HCT116 (cell line): ENCODE data around the gene DHRS4L2.
"Not testable (repeated sequence)": the region's sequence is repeated elsewhere in the genome, so short reads cannot be mapped to it uniquely, and the experiment has no call there.

Source experiments
- EZH2 ChIP-seq: fragments of 200-600 bp; sonication (generic); IDR thresholded peaks from 2 replicates; pipeline ENCODE4 v1.6.1; 2017; ENCODE audit warnings: antibody characterized with exemption, mixed run types
- EZH2phosphoT487 ChIP-seq: fragments of 200-600 bp; IDR thresholded peaks from 2 replicates; pipeline ENCODE4 v1.6.1; 2018; ENCODE audit warnings: antibody characterized with exemption, borderline replicate concordance
- POLR2A ChIP-seq: IDR thresholded peaks from 2 replicates; pipeline ENCODE4 v1.7.0; 2011; ENCODE audit warnings: borderline replicate concordance; ENCODE audit not compliant: insufficient read depth, insufficient read length; ENCODE audit errors: extremely low read depth
- TF ChIP-seq, protein P1 (sequence below): IDR thresholded peaks from 2 replicates; pipeline ENCODE4 v1.6.1; 2012; ENCODE audit warnings: low read depth
- TF ChIP-seq, protein P2 (sequence below): IDR thresholded peaks from 2 replicates; pipeline ENCODE4 v1.6.1; 2011; ENCODE audit warnings: mild to moderate bottlenecking, low read length, moderate library complexity; ENCODE audit not compliant: insufficient replicate concordance; ENCODE audit errors: extremely low read depth
- TF ChIP-seq, protein P3 (sequence below), 3 experiments: fragments of 200-600 bp in 1 of 3; sonication (generic) in 1 of 3; IDR thresholded peaks in 2 of 3; conservative IDR thresholded peaks in 1 of 3; 2 replicates each; pipeline ENCODE4 v1.5.1; 2012 to 2017; ENCODE audit warnings: low read depth in 2 of 3, low read length in 2 of 3, antibody characterized with exemption in 1 of 3, borderline replicate concordance in 1 of 3, control low read depth in 1 of 3, mild to moderate bottlenecking in 1 of 3, mixed read lengths in 1 of 3, mixed run types in 1 of 3, moderate library complexity in 1 of 3; ENCODE audit not compliant: insufficient read depth in 1 of 3

DNA sequence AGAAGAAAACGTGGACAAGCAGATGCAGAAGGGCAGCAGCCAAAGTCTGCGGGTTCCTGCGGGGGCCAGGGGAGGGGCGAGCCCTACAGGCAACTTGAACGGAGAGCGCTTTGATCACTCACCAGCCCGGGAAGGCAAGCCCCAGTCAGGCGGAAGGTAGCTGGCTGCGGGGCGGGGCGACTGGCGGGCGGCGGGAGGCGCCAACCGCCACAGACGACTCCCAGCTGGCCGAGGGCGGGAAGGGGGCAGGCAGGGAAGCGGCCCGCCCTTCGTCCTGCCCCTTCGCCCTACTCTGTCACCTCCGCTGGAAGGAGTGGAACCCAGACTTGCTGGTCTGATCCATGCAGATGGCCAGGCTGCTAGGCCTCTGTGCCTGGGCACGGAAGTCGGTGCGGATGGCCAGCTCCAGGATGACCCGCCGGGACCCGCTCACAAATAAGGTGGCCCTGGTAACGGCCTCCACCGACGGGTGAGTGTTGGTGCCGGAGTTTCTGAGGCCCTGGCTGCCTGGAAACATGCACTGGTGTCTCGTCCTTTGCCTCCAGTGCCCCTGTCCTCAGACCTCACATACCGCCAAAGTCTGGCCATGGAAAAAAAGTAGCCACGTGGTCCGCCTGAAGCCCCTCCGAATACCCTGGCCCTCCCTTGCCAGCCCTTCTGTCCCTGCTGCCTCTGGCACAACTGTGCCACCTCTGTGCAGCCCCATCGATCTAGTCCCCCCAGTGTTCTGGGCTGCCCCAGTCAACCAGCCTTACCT lies at the start of gene DHRS4L2:
- TF ChIP-seq, protein P1, sequence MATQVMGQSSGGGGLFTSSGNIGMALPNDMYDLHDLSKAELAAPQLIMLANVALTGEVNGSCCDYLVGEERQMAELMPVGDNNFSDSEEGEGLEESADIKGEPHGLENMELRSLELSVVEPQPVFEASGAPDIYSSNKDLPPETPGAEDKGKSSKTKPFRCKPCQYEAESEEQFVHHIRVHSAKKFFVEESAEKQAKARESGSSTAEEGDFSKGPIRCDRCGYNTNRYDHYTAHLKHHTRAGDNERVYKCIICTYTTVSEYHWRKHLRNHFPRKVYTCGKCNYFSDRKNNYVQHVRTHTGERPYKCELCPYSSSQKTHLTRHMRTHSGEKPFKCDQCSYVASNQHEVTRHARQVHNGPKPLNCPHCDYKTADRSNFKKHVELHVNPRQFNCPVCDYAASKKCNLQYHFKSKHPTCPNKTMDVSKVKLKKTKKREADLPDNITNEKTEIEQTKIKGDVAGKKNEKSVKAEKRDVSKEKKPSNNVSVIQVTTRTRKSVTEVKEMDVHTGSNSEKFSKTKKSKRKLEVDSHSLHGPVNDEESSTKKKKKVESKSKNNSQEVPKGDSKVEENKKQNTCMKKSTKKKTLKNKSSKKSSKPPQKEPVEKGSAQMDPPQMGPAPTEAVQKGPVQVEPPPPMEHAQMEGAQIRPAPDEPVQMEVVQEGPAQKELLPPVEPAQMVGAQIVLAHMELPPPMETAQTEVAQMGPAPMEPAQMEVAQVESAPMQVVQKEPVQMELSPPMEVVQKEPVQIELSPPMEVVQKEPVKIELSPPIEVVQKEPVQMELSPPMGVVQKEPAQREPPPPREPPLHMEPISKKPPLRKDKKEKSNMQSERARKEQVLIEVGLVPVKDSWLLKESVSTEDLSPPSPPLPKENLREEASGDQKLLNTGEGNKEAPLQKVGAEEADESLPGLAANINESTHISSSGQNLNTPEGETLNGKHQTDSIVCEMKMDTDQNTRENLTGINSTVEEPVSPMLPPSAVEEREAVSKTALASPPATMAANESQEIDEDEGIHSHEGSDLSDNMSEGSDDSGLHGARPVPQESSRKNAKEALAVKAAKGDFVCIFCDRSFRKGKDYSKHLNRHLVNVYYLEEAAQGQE, result not testable (repeated sequence)
- TF ChIP-seq, protein P2, sequence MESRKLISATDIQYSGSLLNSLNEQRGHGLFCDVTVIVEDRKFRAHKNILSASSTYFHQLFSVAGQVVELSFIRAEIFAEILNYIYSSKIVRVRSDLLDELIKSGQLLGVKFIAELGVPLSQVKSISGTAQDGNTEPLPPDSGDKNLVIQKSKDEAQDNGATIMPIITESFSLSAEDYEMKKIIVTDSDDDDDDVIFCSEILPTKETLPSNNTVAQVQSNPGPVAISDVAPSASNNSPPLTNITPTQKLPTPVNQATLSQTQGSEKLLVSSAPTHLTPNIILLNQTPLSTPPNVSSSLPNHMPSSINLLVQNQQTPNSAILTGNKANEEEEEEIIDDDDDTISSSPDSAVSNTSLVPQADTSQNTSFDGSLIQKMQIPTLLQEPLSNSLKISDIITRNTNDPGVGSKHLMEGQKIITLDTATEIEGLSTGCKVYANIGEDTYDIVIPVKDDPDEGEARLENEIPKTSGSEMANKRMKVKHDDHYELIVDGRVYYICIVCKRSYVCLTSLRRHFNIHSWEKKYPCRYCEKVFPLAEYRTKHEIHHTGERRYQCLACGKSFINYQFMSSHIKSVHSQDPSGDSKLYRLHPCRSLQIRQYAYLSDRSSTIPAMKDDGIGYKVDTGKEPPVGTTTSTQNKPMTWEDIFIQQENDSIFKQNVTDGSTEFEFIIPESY, result not testable (repeated sequence)
- TF ChIP-seq POLR2A, result peak; percentile 29
- TF ChIP-seq, protein P3, sequence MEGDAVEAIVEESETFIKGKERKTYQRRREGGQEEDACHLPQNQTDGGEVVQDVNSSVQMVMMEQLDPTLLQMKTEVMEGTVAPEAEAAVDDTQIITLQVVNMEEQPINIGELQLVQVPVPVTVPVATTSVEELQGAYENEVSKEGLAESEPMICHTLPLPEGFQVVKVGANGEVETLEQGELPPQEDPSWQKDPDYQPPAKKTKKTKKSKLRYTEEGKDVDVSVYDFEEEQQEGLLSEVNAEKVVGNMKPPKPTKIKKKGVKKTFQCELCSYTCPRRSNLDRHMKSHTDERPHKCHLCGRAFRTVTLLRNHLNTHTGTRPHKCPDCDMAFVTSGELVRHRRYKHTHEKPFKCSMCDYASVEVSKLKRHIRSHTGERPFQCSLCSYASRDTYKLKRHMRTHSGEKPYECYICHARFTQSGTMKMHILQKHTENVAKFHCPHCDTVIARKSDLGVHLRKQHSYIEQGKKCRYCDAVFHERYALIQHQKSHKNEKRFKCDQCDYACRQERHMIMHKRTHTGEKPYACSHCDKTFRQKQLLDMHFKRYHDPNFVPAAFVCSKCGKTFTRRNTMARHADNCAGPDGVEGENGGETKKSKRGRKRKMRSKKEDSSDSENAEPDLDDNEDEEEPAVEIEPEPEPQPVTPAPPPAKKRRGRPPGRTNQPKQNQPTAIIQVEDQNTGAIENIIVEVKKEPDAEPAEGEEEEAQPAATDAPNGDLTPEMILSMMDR (IDR thresholded peaks at IDR 0.05 in 2 of 3, conservative IDR thresholded peaks at IDR 0.05 in 1 of 3; ENCODE audit: borderline replicate concordance in 1 of 3, insufficient read depth in 1 of 3, low read depth in 2 of 3, low read length in 2 of 3), result peak in 1 of 3 experiments; percentile 4; a peak in 1 of 6 replicates
- TF ChIP-seq EZH2phosphoT487, EZH2: not testable (repeated sequence)
